Body of pancreas (tissue), 4 donors: ENCODE data around the gene DENND1A. TPM values are rescaled to one million over a fixed set of nuclear protein-coding genes. Genes with fewer than 3 reads are reported as not detected.

Experiments
- ATAC-seq: fragments of 150-250 bp; one replicate; pipeline ENCODE4 v1.9.1; 2016
- DNase-seq, 4 donors: peaks; one replicate each; pipeline ENCODE4 v3.0.0-alpha.2; 2019
- H3K27ac ChIP-seq, 4 donors: fragments of 200-600 bp; sonication (generic); 1 replicate in 3 of 4; 2 replicates in 1 of 4; pipeline versions ENCODE4 v1.5.1 to v1.6.1; 2016 to 2019; ENCODE audit warnings: mild to moderate bottlenecking in 1 of 4, mixed read lengths in 1 of 4, moderate library complexity in 1 of 4
- H3K27me3 ChIP-seq, 2 donors: fragments of 200-600 bp; sonication (generic); one replicate each; pipeline ENCODE4 v1.6.0; 2016; ENCODE audit warnings: mild to moderate bottlenecking in 1 of 2
- H3K36me3 ChIP-seq, 2 donors: fragments of 200-600 bp; sonication (generic); replicated peaks in 1 of 2; 2 replicates each; pipeline ENCODE4 v1.5.1; 2016; ENCODE audit warnings: low read depth in 2 of 2; ENCODE audit not compliant: insufficient read depth in 1 of 2
- H3K4me1 ChIP-seq: fragments of 200-600 bp; sonication (generic); one replicate; pipeline ENCODE4 v1.6.0; 2016
- H3K4me3 ChIP-seq, 2 donors: fragments of 200-600 bp; sonication (generic); 1 replicate in 1 of 2; 2 replicates in 1 of 2; pipeline ENCODE4 v1.5.1; 2016 to 2019
- H3K9me3 ChIP-seq, 3 donors: fragments of 200-600 bp; sonication (generic); 1 replicate in 2 of 3; 2 replicates in 1 of 3; pipeline ENCODE4 v1.5.1; 2016
- POLR2A ChIP-seq, 3 donors: fragments of 450-650 bp; IDR thresholded peaks; one replicate each; pipeline ENCODE4 v1.6.1; 2016; ENCODE audit warnings: antibody characterized with exemption in 3 of 3, mild to moderate bottlenecking in 2 of 3
- WGBS, 2 donors: methylation state at CpG; one replicate each; pipeline ENCODE4 v1.1.5; 2017; 5-methylcytosine and 5-hydroxymethylcytosine counted together
- intact Hi-C: fragments of 100-400 bp; cut with DNase I; formaldehyde crosslinking; loops from one replicate; pipeline ENCODE4 v1.15.1; 2023
- total RNA-seq, 2 donors: library from RNA; depleted of rRNA; stranded (reverse); fragments of >200 nt; gene quantifications; one replicate each; pipeline ENCODE4 v1.1.0, GENCODE V29; 2016
- TF ChIP-seq, protein P1 (sequence below), 7 experiments: fragments of 450-650 bp in 4 of 7; fragments of 200-600 bp in 3 of 7; sonication (generic) in 3 of 7; IDR thresholded peaks; one replicate each; pipeline ENCODE4 v1.5.1; 2016 to 2019; ENCODE audit warnings: antibody characterized with exemption in 7 of 7

The DENND1A gene
- total RNA-seq, 2 donors from 2014 or later = 7.6 to 8.6 TPM

DNA sequence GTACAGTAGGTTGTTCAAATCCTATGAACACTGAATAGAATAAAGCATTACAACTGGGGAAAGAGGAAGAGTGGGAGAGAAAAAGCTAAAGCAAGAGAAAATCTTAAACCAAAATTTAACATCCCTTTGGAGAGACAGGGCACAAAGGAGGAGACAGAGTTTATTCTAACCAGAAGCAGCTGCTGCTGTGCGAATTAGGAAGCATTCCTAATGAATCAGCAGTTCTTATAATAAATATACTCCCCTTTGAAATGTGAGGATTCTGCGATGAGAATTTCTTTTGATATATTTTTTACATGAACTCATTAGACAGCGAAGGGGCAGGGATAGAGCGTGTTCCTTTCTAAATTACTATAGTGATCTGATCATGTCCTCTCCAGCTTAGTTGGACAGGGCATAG, 233.4 kb downstream of the DENND1A start:
- H3K27ac ChIP-seq = no peak overlapping the region
- no peaks in the 10 kb centered on the region for H3K4me1 ChIP-seq
- peaks cover 0 to 5% (median 0%) of the 10 kb centered on the region in 3 donors for H3K9me3 ChIP-seq
- DNase-seq (no peak), ATAC-seq (no peak)
- H3K27me3 ChIP-seq = no peaks in the 10 kb centered on the region
- intact Hi-C loops = no loop called here
- WGBS, 2 donors = 91 to 92% methylated on average over 4 of the region's 4 CpGs
- H3K4me3 ChIP-seq = no peak overlapping the region
- TF ChIP-seq POLR2A (IDR thresholded peaks at IDR 0.05) = no peak
- TF ChIP-seq, protein P1, sequence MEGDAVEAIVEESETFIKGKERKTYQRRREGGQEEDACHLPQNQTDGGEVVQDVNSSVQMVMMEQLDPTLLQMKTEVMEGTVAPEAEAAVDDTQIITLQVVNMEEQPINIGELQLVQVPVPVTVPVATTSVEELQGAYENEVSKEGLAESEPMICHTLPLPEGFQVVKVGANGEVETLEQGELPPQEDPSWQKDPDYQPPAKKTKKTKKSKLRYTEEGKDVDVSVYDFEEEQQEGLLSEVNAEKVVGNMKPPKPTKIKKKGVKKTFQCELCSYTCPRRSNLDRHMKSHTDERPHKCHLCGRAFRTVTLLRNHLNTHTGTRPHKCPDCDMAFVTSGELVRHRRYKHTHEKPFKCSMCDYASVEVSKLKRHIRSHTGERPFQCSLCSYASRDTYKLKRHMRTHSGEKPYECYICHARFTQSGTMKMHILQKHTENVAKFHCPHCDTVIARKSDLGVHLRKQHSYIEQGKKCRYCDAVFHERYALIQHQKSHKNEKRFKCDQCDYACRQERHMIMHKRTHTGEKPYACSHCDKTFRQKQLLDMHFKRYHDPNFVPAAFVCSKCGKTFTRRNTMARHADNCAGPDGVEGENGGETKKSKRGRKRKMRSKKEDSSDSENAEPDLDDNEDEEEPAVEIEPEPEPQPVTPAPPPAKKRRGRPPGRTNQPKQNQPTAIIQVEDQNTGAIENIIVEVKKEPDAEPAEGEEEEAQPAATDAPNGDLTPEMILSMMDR (IDR thresholded peaks at IDR 0.05) = no peak
- H3K36me3 ChIP-seq = no peaks in the 10 kb centered on the region

DNA sequence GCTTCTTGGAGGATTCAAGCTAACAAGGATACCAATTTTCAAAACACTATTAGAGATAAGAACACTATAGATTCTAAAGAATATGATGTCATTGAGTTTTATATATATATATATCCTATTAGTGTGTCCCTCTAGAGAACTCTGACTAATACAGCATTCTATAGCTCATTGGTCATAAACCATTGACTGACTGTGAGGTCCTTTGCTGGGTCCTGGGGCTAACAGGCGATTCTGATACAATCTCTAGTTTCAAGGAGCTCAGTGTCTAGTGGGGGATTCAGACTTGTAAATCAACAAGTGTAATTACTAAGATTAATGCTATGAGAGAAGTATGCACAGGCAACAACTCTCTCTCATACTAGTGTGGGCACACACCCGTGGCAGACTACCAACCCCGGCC, 234.5 kb downstream of the DENND1A start:
- Histone ChIP-seq H3K27ac (no peak overlapping the region), H3K4me3 (no peak overlapping the region), H3K27me3 (no peaks in the 10 kb centered on the region), H3K36me3 (no peaks in the 10 kb centered on the region), H3K4me1 (no peaks in the 10 kb centered on the region), H3K9me3 (no peaks in the 10 kb centered on the region)
- TF ChIP-seq POLR2A (IDR thresholded peaks at IDR 0.05) = no peak
- TF ChIP-seq, protein P1 (IDR thresholded peaks at IDR 0.05) = no peak
- DNase-seq = no peak
- ATAC-seq = no peak
- 90 to 97% methylated on average over 3 of the region's 3 CpGs for WGBS, 2 donors
- intact Hi-C loops = no loop called here

DNA sequence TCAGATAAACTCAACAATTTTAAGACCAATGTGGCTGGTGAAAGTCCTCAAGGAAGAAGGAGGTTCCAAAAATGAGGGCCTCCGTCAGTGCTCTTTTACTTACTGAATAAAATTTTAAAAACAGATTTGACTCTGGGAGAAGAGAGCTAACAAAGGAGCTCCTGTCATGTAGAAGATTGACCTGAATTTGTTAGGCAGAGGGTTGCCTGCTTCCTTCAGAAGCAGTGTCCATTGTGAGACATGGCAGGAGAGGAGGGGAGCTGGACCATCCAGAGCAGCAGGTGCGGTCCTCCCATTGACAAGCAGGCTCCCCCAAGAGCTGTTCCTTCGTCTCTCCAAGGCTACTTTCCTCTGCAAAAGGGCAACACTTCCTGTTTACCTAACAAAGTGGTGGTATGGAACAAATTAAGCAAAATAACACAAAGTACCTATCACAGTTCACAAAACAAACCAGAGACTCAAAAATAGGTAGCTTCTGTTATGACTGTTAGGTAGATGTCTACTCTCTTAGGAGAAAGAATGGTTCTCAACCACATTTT, 238.1 kb downstream of the DENND1A start:
- no peaks in the 10 kb centered on the region for H3K9me3 ChIP-seq
- TF ChIP-seq, protein P1 (IDR thresholded peaks at IDR 0.05) = no peak
- no peak for TF ChIP-seq POLR2A (IDR thresholded peaks at IDR 0.05)
- H3K4me3 ChIP-seq = no peak overlapping the region
- H3K4me1 ChIP-seq = no peaks in the 10 kb centered on the region
- 95 to 98% methylated on average over 3 of the region's 3 CpGs for WGBS, 2 donors
- DNase-seq (no peak), ATAC-seq (no peak)
- no peak overlapping the region for H3K27ac ChIP-seq
- intact Hi-C loops = no loop called here
- no peaks in the 10 kb centered on the region for H3K36me3 ChIP-seq
- H3K27me3 ChIP-seq = no peaks in the 10 kb centered on the region

DNA sequence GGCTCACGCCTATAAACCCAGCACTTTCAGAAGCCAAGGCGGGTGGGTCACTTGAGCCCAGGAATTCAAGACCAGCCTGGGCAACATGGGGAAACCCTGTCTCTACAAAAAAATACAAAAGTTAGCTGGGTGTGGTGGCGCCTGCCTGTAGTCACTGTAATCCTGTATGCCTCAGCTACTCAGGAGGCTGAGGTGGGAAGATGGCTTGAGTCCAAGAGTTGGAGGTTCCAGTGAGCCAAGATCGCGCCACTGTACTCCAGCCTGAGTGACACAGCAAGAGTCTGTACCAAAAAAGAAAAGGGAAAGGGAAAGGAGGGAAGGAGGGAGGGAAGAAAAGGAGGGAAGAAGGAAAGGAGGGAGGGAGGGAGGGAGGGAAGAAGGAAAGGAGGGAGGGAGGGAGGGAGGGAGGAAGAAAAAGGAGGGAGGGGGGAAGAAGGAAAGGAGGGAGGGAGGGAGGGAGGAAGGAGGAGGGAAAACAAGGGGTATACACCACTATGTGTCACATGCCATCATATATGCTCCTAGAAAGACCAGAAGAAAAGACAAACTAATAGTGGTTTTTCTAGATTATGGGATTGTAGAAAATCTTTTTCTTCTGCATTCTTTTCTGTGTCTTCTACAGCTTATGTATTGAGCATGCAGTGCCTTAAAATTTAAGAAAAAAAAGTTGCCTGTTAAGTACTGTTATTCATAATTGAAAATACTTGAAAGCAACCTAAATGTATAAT, 240.1 kb downstream of the DENND1A start:
- Histone ChIP-seq H3K4me1 (no peaks in the 10 kb centered on the region), H3K27me3 (no peaks in the 10 kb centered on the region), H3K9me3 (no peaks in the 10 kb centered on the region), H3K4me3 (no peak overlapping the region), H3K27ac (no peak overlapping the region), H3K36me3 (no peaks in the 10 kb centered on the region)
- DNase-seq (no peak), ATAC-seq (no peak)
- WGBS, 2 donors = 91 to 100% methylated on average over 5 of the region's 5 CpGs
- intact Hi-C loops = no loop called here
- no peak for TF ChIP-seq POLR2A (IDR thresholded peaks at IDR 0.05)
- TF ChIP-seq, protein P1 (IDR thresholded peaks at IDR 0.05) = no peak
